WTC11 (cell line): ENCODE data around the gene PRKAR1B. TPM values are rescaled to one million over a fixed set of nuclear protein-coding genes. Genes with fewer than 3 reads are reported as not detected.

Experiments used
- ATAC-seq: fragments of 200-7000 bp; cut with Tn5 transposase; 2 replicates; pipeline ENCODE4 v1.10.0; 2021; ENCODE audit warnings: mild to moderate bottlenecking, moderate library complexity
- CTCF ChIA-PET: fragments of 300-600 bp; sonication (Branson Sonifier 250); formaldehyde crosslinking; loops from one replicate; lab custom pipeline; 2021; ENCODE audit warnings: antibody characterized with exemption; lab: Charles Lee
- POLR2A ChIA-PET: fragments of 350-600 bp; sonication (Branson Sonifier 250); formaldehyde crosslinking; loops from one replicate; lab custom pipeline; 2021; ENCODE audit warnings: antibody characterized with exemption; lab: Charles Lee
- DNase-seq: peaks from one replicate; pipeline ENCODE4 v3.0.0; 2021; ENCODE audit warnings: low spot score
- H3K27ac Mint-ChIP-seq: 2 replicates; pipeline ENCODE4 v1.8.0; 2021; ENCODE audit warnings: mixed read lengths
- H3K27me3 Mint-ChIP-seq: 2 replicates; pipeline ENCODE4 v1.8.0; 2021; ENCODE audit warnings: low read depth, mild to moderate bottlenecking, moderate library complexity, mixed read lengths
- H3K36me3 Mint-ChIP-seq: 2 replicates; pipeline ENCODE4 v1.8.0; 2021; ENCODE audit warnings: mixed read lengths
- H3K4me1 Mint-ChIP-seq: 2 replicates; pipeline ENCODE4 v1.8.0; 2022; ENCODE audit warnings: mixed read lengths
- H3K4me3 Mint-ChIP-seq: 2 replicates; pipeline ENCODE4 v1.8.0; 2021; ENCODE audit warnings: mild to moderate bottlenecking, moderate library complexity, mixed read lengths
- H3K9me3 Mint-ChIP-seq: 2 replicates; pipeline ENCODE4 v1.8.0; 2021; ENCODE audit warnings: mixed read lengths
- KAT7 ChIP-seq: sonication (generic); formaldehyde crosslinking; IDR thresholded peaks from 2 replicates; pipeline ENCODE4 v1.8.1; 2023; ENCODE audit warnings: missing genetic modification reagents, mild to moderate bottlenecking, borderline replicate concordance
- NFE2L1 ChIP-seq: sonication (generic); formaldehyde crosslinking; IDR thresholded peaks from 2 replicates; pipeline ENCODE4 v1.8.1; 2023; ENCODE audit warnings: missing genetic modification reagents
- OVOL2 ChIP-seq: fragments of 250-450 bp; sonication (Bioruptor Pico); IDR thresholded peaks from 2 replicates; pipeline ENCODE4 v1.9.0; 2021; ENCODE audit warnings: mild to moderate bottlenecking, borderline replicate concordance
- PRRX2 ChIP-seq: fragments of 250-450 bp; sonication (Bioruptor Pico); IDR thresholded peaks from 2 replicates; pipeline ENCODE4 v1.8.0; 2021; ENCODE audit warnings: mild to moderate bottlenecking
- SMAD3 ChIP-seq: sonication (generic); formaldehyde crosslinking; IDR thresholded peaks from 2 replicates; pipeline ENCODE4 v1.8.0; 2022; ENCODE audit warnings: missing genetic modification reagents, mild to moderate bottlenecking, borderline replicate concordance
- SP1 ChIP-seq: sonication (generic); formaldehyde crosslinking; conservative IDR thresholded peaks from 2 replicates; pipeline ENCODE4 v1.8.1; 2022; ENCODE audit warnings: missing genetic modification reagents
- TEAD1 ChIP-seq: sonication (generic); formaldehyde crosslinking; IDR thresholded peaks from 2 replicates; pipeline ENCODE4 v1.8.0; 2022; ENCODE audit warnings: mild to moderate bottlenecking, missing genetic modification reagents
- ZNF121 ChIP-seq: sonication (generic); formaldehyde crosslinking; IDR thresholded peaks from 2 replicates; pipeline ENCODE4 v1.8.0; 2023; ENCODE audit warnings: missing genetic modification reagents
- ZNF671 ChIP-seq: fragments of 250-450 bp; sonication (Bioruptor Pico); IDR thresholded peaks from 2 replicates; pipeline ENCODE4 v1.8.0; 2021; ENCODE audit warnings: mild to moderate bottlenecking
- total RNA-seq: library from RNA; stranded (reverse); gene quantifications from 3 replicates; pipeline ENCODE4 v1.2.3, GENCODE V29; 2021
- TF ChIP-seq, protein P1 (sequence below): sonication (generic); formaldehyde crosslinking; IDR thresholded peaks from 2 replicates; pipeline ENCODE4 v1.8.1; 2023; ENCODE audit warnings: mild to moderate bottlenecking, missing genetic modification reagents, moderate library complexity
- TF ChIP-seq, protein P2 (sequence below): sonication (generic); formaldehyde crosslinking; conservative IDR thresholded peaks from 2 replicates; pipeline ENCODE4 v1.8.1; 2022; ENCODE audit warnings: mild to moderate bottlenecking, missing genetic modification reagents
- TF ChIP-seq, protein P3 (sequence below): sonication (generic); formaldehyde crosslinking; IDR thresholded peaks from 2 replicates; pipeline ENCODE4 v1.8.1; 2023; ENCODE audit warnings: mild to moderate bottlenecking, missing genetic modification reagents, borderline replicate concordance
- TF ChIP-seq, protein P4 (sequence below): sonication (generic); formaldehyde crosslinking; IDR thresholded peaks from 2 replicates; pipeline ENCODE4 v1.8.1; 2022; ENCODE audit warnings: low read depth, mild to moderate bottlenecking, moderate library complexity, missing genetic modification reagents, borderline replicate concordance
- TF ChIP-seq, protein P5 (sequence below): fragments of 250-450 bp; sonication (Bioruptor Pico); IDR thresholded peaks from 2 replicates; pipeline ENCODE4 v1.9.0; 2021; ENCODE audit warnings: mild to moderate bottlenecking, borderline replicate concordance
- TF ChIP-seq, protein P6 (sequence below): sonication (generic); formaldehyde crosslinking; IDR thresholded peaks from 2 replicates; pipeline ENCODE4 v1.8.0; 2023; ENCODE audit warnings: missing genetic modification reagents
- TF ChIP-seq, protein P7 (sequence below): sonication (generic); formaldehyde crosslinking; IDR thresholded peaks from 2 replicates; pipeline ENCODE4 v1.8.1; 2022; ENCODE audit warnings: missing genetic modification reagents, borderline replicate concordance
- TF ChIP-seq, protein P8 (sequence below): sonication (generic); formaldehyde crosslinking; IDR thresholded peaks from 2 replicates; pipeline ENCODE4 v1.8.0; 2022; ENCODE audit warnings: mild to moderate bottlenecking, missing genetic modification reagents
- TF ChIP-seq, protein P9 (sequence below): sonication (generic); formaldehyde crosslinking; IDR thresholded peaks from 2 replicates; pipeline ENCODE4 v1.8.0; 2023; ENCODE audit warnings: mild to moderate bottlenecking, missing genetic modification reagents

The PRKAR1B gene
- total RNA-seq, 1 experiment from 2014 or later: 43.6 TPM

DNA sequence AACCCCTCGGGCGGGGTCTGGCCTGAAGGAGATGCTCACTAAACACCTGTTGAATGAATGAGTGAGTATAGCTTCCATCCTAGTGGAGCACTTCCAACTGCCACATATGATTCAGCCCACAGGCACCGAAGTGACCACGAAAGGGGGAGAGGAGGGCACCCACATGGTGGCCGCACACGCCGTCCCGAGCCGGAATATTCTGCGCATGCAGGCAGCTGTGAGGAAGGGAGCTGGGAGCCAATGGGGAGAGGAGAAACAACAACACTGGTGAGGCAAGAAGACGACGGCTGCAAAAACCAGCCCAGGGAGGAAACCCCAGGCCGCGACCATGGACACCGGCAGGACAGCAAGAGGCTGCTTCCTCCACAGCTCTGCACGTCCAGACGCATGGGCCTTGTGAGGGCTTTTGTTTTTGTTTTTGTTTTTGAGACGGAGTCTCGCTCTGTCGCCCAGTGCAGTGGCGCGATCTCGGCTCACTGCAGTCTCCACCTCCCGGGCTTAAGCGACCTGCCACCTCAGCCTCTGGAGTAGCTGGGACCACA is 67.7 kb downstream of the PRKAR1B start:
- TF ChIP-seq SP1: no peak
- no peak for TF ChIP-seq ZNF121
- TF ChIP-seq, protein P1, sequence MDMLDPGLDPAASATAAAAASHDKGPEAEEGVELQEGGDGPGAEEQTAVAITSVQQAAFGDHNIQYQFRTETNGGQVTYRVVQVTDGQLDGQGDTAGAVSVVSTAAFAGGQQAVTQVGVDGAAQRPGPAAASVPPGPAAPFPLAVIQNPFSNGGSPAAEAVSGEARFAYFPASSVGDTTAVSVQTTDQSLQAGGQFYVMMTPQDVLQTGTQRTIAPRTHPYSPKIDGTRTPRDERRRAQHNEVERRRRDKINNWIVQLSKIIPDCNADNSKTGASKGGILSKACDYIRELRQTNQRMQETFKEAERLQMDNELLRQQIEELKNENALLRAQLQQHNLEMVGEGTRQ (CRISPR knock-in tag): no peak
- TF ChIP-seq KAT7 (CRISPR knock-in tag): no peak
- TF ChIP-seq, protein P2, sequence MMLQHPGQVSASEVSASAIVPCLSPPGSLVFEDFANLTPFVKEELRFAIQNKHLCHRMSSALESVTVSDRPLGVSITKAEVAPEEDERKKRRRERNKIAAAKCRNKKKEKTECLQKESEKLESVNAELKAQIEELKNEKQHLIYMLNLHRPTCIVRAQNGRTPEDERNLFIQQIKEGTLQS: no peak
- TF ChIP-seq, protein P3, sequence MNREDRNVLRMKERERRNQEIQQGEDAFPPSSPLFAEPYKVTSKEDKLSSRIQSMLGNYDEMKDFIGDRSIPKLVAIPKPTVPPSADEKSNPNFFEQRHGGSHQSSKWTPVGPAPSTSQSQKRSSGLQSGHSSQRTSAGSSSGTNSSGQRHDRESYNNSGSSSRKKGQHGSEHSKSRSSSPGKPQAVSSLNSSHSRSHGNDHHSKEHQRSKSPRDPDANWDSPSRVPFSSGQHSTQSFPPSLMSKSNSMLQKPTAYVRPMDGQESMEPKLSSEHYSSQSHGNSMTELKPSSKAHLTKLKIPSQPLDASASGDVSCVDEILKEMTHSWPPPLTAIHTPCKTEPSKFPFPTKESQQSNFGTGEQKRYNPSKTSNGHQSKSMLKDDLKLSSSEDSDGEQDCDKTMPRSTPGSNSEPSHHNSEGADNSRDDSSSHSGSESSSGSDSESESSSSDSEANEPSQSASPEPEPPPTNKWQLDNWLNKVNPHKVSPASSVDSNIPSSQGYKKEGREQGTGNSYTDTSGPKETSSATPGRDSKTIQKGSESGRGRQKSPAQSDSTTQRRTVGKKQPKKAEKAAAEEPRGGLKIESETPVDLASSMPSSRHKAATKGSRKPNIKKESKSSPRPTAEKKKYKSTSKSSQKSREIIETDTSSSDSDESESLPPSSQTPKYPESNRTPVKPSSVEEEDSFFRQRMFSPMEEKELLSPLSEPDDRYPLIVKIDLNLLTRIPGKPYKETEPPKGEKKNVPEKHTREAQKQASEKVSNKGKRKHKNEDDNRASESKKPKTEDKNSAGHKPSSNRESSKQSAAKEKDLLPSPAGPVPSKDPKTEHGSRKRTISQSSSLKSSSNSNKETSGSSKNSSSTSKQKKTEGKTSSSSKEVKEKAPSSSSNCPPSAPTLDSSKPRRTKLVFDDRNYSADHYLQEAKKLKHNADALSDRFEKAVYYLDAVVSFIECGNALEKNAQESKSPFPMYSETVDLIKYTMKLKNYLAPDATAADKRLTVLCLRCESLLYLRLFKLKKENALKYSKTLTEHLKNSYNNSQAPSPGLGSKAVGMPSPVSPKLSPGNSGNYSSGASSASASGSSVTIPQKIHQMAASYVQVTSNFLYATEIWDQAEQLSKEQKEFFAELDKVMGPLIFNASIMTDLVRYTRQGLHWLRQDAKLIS (CRISPR knock-in tag): no peak
- TF ChIP-seq OVOL2 (CRISPR knock-in tag): no peak
- TF ChIP-seq PRRX2 (CRISPR knock-in tag): no peak
- TF ChIP-seq, protein P4, sequence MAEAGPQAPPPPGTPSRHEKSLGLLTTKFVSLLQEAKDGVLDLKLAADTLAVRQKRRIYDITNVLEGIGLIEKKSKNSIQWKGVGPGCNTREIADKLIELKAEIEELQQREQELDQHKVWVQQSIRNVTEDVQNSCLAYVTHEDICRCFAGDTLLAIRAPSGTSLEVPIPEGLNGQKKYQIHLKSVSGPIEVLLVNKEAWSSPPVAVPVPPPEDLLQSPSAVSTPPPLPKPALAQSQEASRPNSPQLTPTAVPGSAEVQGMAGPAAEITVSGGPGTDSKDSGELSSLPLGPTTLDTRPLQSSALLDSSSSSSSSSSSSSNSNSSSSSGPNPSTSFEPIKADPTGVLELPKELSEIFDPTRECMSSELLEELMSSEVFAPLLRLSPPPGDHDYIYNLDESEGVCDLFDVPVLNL (CRISPR knock-in tag): no peak
- no peak for TF ChIP-seq NFE2L1
- TF ChIP-seq, protein P5, sequence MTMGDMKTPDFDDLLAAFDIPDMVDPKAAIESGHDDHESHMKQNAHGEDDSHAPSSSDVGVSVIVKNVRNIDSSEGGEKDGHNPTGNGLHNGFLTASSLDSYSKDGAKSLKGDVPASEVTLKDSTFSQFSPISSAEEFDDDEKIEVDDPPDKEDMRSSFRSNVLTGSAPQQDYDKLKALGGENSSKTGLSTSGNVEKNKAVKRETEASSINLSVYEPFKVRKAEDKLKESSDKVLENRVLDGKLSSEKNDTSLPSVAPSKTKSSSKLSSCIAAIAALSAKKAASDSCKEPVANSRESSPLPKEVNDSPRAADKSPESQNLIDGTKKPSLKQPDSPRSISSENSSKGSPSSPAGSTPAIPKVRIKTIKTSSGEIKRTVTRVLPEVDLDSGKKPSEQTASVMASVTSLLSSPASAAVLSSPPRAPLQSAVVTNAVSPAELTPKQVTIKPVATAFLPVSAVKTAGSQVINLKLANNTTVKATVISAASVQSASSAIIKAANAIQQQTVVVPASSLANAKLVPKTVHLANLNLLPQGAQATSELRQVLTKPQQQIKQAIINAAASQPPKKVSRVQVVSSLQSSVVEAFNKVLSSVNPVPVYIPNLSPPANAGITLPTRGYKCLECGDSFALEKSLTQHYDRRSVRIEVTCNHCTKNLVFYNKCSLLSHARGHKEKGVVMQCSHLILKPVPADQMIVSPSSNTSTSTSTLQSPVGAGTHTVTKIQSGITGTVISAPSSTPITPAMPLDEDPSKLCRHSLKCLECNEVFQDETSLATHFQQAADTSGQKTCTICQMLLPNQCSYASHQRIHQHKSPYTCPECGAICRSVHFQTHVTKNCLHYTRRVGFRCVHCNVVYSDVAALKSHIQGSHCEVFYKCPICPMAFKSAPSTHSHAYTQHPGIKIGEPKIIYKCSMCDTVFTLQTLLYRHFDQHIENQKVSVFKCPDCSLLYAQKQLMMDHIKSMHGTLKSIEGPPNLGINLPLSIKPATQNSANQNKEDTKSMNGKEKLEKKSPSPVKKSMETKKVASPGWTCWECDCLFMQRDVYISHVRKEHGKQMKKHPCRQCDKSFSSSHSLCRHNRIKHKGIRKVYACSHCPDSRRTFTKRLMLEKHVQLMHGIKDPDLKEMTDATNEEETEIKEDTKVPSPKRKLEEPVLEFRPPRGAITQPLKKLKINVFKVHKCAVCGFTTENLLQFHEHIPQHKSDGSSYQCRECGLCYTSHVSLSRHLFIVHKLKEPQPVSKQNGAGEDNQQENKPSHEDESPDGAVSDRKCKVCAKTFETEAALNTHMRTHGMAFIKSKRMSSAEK (CRISPR knock-in tag): no peak
- TF ChIP-seq ZNF671 (CRISPR knock-in tag): no peak
- no peak for TF ChIP-seq TEAD1 (CRISPR knock-in tag)
- TF ChIP-seq SMAD3 (CRISPR knock-in tag): no peak
- TF ChIP-seq, protein P6, sequence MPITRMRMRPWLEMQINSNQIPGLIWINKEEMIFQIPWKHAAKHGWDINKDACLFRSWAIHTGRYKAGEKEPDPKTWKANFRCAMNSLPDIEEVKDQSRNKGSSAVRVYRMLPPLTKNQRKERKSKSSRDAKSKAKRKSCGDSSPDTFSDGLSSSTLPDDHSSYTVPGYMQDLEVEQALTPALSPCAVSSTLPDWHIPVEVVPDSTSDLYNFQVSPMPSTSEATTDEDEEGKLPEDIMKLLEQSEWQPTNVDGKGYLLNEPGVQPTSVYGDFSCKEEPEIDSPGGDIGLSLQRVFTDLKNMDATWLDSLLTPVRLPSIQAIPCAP (CRISPR knock-in tag): no peak
- TF ChIP-seq, protein P7, sequence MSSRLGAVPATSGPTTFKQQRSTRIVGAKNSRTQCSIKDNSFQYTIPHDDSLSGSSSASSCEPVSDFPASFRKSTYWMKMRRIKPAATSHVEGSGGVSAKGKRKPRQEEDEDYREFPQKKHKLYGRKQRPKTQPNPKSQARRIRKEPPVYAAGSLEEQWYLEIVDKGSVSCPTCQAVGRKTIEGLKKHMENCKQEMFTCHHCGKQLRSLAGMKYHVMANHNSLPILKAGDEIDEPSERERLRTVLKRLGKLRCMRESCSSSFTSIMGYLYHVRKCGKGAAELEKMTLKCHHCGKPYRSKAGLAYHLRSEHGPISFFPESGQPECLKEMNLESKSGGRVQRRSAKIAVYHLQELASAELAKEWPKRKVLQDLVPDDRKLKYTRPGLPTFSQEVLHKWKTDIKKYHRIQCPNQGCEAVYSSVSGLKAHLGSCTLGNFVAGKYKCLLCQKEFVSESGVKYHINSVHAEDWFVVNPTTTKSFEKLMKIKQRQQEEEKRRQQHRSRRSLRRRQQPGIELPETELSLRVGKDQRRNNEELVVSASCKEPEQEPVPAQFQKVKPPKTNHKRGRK (CRISPR knock-in tag): no peak
- TF ChIP-seq, protein P8, sequence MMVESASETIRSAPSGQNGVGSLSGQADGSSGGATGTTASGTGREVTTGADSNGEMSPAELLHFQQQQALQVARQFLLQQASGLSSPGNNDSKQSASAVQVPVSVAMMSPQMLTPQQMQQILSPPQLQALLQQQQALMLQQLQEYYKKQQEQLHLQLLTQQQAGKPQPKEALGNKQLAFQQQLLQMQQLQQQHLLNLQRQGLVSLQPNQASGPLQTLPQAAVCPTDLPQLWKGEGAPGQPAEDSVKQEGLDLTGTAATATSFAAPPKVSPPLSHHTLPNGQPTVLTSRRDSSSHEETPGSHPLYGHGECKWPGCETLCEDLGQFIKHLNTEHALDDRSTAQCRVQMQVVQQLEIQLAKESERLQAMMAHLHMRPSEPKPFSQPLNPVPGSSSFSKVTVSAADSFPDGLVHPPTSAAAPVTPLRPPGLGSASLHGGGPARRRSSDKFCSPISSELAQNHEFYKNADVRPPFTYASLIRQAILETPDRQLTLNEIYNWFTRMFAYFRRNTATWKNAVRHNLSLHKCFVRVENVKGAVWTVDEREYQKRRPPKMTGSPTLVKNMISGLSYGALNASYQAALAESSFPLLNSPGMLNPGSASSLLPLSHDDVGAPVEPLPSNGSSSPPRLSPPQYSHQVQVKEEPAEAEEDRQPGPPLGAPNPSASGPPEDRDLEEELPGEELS: no peak
- TF ChIP-seq, protein P9, sequence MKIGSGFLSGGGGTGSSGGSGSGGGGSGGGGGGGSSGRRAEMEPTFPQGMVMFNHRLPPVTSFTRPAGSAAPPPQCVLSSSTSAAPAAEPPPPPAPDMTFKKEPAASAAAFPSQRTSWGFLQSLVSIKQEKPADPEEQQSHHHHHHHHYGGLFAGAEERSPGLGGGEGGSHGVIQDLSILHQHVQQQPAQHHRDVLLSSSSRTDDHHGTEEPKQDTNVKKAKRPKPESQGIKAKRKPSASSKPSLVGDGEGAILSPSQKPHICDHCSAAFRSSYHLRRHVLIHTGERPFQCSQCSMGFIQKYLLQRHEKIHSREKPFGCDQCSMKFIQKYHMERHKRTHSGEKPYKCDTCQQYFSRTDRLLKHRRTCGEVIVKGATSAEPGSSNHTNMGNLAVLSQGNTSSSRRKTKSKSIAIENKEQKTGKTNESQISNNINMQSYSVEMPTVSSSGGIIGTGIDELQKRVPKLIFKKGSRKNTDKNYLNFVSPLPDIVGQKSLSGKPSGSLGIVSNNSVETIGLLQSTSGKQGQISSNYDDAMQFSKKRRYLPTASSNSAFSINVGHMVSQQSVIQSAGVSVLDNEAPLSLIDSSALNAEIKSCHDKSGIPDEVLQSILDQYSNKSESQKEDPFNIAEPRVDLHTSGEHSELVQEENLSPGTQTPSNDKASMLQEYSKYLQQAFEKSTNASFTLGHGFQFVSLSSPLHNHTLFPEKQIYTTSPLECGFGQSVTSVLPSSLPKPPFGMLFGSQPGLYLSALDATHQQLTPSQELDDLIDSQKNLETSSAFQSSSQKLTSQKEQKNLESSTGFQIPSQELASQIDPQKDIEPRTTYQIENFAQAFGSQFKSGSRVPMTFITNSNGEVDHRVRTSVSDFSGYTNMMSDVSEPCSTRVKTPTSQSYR (CRISPR knock-in tag): no peak
- ChIA-PET POLR2A (no interaction called here), CTCF (no interaction called here)
- peak overlapping the region; percentile 89; the same call in 1 of the 2 replicates for H3K27ac Mint-ChIP-seq
- ATAC-seq (no peak), DNase-seq (no peak)
- peaks cover 13% of the 10 kb centered on the region for H3K4me1 Mint-ChIP-seq
- H3K4me3 Mint-ChIP-seq: no peak overlapping the region
- peaks cover 12% of the 10 kb centered on the region for H3K36me3 Mint-ChIP-seq
- H3K27me3 Mint-ChIP-seq: no peaks in the 10 kb centered on the region
- peaks cover 4% of the 10 kb centered on the region; the same call in 1 of the 2 replicates for H3K9me3 Mint-ChIP-seq
